ENCODE data around the gene IGF2BP2. TPM values are rescaled to one million over a fixed set of nuclear protein-coding genes. Genes with fewer than 3 reads are reported as not detected.
A peak's percentile ranks its signal among the peaks of the same experiment; 100 is the strongest.
"Not testable (repeated sequence)": the region's sequence is repeated elsewhere in the genome, so short reads cannot be mapped to it uniquely, and the experiment has no call there.

Gene IGF2BP2
- total RNA-seq, 1 donor from 2014 or later: 60.8 TPM

DNA sequence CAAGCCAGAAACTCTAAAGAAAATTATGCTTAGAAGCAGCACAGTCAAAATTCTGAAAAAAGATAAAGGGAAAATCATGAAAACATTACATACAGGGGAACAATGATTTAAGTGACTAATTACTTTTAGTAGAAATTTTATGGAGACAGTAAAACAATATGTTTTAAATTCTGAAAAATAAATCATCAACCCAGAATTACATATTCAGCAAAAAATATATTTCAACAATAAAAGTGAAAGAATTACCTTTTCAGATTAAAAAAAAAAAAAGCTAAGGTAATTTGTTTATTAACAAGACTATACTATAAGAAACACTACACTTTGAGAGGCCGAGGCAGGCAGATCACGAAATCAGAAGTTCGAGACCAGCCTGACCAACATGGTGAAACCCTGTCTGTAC is 32.4 kb upstream of the IGF2BP2 start:
- peaks cover 10% of the 10 kb centered on the region for H3K9me3 Mint-ChIP-seq (ENCODE audit: low read depth)
- H3K27ac Mint-ChIP-seq (ENCODE audit: unreplicated experiment): no peak overlapping the region
- H3K4me1 Mint-ChIP-seq (ENCODE audit: low read depth): peaks cover 4% of the 10 kb centered on the region
- H3K36me3 Mint-ChIP-seq (ENCODE audit: low read depth): peaks cover 3% of the 10 kb centered on the region
- H3K27me3 Mint-ChIP-seq (ENCODE audit: low read depth): no peaks in the 10 kb centered on the region
- TF ChIP-seq, protein P1, sequence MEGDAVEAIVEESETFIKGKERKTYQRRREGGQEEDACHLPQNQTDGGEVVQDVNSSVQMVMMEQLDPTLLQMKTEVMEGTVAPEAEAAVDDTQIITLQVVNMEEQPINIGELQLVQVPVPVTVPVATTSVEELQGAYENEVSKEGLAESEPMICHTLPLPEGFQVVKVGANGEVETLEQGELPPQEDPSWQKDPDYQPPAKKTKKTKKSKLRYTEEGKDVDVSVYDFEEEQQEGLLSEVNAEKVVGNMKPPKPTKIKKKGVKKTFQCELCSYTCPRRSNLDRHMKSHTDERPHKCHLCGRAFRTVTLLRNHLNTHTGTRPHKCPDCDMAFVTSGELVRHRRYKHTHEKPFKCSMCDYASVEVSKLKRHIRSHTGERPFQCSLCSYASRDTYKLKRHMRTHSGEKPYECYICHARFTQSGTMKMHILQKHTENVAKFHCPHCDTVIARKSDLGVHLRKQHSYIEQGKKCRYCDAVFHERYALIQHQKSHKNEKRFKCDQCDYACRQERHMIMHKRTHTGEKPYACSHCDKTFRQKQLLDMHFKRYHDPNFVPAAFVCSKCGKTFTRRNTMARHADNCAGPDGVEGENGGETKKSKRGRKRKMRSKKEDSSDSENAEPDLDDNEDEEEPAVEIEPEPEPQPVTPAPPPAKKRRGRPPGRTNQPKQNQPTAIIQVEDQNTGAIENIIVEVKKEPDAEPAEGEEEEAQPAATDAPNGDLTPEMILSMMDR (IDR thresholded peaks at IDR 0.05): no peak
- H3K4me3 Mint-ChIP-seq (ENCODE audit: unreplicated experiment): no peak overlapping the region
- no peak for DNase-seq (ENCODE audit: low spot score)

DNA sequence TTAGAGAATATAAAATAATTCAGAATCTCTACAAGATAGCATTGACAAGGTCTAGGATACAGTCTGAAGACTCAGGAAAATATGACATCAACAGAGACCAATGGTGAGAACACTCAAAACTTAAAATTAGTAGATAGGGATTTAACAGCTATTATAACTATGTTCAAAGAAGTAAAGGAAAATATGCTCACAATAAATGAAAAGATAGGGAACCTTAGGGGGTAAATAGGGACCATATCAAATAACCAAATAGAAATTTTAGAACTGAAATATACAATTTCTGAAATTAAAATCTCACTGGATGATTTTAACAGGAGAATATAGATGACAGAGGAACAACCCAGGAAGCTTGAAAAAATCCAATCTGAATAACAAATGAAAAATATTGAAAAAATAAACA is 31.8 kb upstream of the IGF2BP2 start:
- no peak overlapping the region for H3K27ac Mint-ChIP-seq (ENCODE audit: unreplicated experiment)
- TF ChIP-seq, protein P1 (IDR thresholded peaks at IDR 0.05): no peak
- peaks cover 4% of the 10 kb centered on the region for H3K4me1 Mint-ChIP-seq (ENCODE audit: low read depth)
- H3K4me3 Mint-ChIP-seq (ENCODE audit: unreplicated experiment): no peak overlapping the region
- DNase-seq (ENCODE audit: low spot score): no peak
- H3K9me3 Mint-ChIP-seq (ENCODE audit: low read depth): peaks cover 10% of the 10 kb centered on the region
- H3K27me3 Mint-ChIP-seq (ENCODE audit: low read depth): no peaks in the 10 kb centered on the region
- H3K36me3 Mint-ChIP-seq (ENCODE audit: low read depth): peaks cover 3% of the 10 kb centered on the region

DNA sequence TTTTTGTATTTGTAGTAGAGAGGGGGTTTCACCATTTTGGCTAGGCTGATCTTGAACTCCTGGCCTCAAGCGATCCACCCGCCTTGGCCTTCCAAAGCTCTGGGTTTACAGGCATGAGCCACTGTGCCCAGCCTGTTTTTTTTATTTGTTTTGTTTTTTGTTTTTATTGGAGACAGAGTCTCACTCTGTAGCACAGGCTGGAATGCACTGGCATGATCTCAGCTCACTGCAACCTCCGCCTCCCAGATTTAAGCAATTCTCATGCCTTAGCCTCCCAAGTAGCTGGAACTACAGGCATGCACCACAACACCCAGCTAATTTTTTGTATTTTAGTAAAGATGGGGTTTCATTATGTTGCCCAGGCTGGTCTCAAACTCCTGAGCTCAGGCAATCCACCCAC is 28.9 kb upstream of the IGF2BP2 start:
- H3K4me1 Mint-ChIP-seq (ENCODE audit: low read depth); H3K9me3 Mint-ChIP-seq (ENCODE audit: low read depth); H3K4me3 Mint-ChIP-seq (ENCODE audit: unreplicated experiment); DNase-seq (ENCODE audit: low spot score); H3K36me3 Mint-ChIP-seq (ENCODE audit: low read depth); H3K27me3 Mint-ChIP-seq (ENCODE audit: low read depth): not testable (repeated sequence)
- peak overlapping the region; percentile 32 for H3K27ac Mint-ChIP-seq (ENCODE audit: unreplicated experiment)

DNA sequence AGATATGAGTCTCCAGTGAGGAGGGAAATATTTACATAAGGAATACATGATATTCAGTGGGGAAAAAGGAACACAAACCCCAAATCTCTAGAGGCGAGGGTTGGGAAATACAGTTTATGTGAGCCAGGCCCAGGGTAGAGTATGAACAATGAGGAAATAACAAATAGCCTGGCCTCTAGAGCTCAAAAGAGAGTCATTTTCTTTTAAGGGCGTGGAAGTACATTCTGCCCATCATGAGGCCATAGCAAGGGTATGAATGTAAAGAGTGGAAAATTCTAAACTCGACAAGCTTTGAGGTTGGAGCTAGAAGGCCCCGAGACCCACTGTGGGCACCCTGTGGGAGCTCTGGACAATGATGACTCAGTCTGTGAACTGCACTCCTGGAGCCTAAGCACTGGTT is 27.8 kb upstream of the IGF2BP2 start:
- H3K4me1 Mint-ChIP-seq (ENCODE audit: low read depth): peaks cover 8% of the 10 kb centered on the region
- TF ChIP-seq, protein P1 (IDR thresholded peaks at IDR 0.05): no peak
- H3K36me3 Mint-ChIP-seq (ENCODE audit: low read depth): peaks cover 3% of the 10 kb centered on the region
- H3K4me3 Mint-ChIP-seq (ENCODE audit: unreplicated experiment): no peak overlapping the region
- no peak for DNase-seq (ENCODE audit: low spot score)
- H3K9me3 Mint-ChIP-seq (ENCODE audit: low read depth): peaks cover 10% of the 10 kb centered on the region
- H3K27ac Mint-ChIP-seq (ENCODE audit: unreplicated experiment): peak overlapping the region; percentile 37
- no peaks in the 10 kb centered on the region for H3K27me3 Mint-ChIP-seq (ENCODE audit: low read depth)

DNA sequence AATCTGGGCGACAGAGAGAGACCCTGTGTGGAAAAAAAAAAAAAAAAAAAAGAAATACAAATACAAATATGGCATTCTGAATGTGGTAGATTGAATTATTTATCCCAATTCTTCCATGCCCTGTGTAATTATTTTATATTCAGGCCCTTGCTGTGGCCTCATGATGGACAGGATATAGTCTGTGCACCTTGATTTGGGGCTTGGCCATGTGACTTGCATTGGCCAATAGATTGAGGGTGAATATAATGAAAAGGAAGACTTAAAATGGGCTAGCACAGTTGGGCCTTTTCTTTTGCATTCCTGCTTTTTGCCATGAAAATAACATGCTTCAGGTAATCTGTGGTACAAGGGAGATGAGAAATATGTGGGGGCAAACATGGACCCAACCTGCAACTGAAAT is 27.1 kb upstream of the IGF2BP2 start:
- no peak for DNase-seq (ENCODE audit: low spot score)
- peaks cover 3% of the 10 kb centered on the region for H3K36me3 Mint-ChIP-seq (ENCODE audit: low read depth)
- no peak overlapping the region for H3K27ac Mint-ChIP-seq (ENCODE audit: unreplicated experiment)
- H3K27me3 Mint-ChIP-seq (ENCODE audit: low read depth): no peaks in the 10 kb centered on the region
- TF ChIP-seq, protein P1 (IDR thresholded peaks at IDR 0.05): no peak
- H3K4me1 Mint-ChIP-seq (ENCODE audit: low read depth): peaks cover 12% of the 10 kb centered on the region
- H3K4me3 Mint-ChIP-seq (ENCODE audit: unreplicated experiment): no peak overlapping the region
- H3K9me3 Mint-ChIP-seq (ENCODE audit: low read depth): peaks cover 9% of the 10 kb centered on the region

DNA sequence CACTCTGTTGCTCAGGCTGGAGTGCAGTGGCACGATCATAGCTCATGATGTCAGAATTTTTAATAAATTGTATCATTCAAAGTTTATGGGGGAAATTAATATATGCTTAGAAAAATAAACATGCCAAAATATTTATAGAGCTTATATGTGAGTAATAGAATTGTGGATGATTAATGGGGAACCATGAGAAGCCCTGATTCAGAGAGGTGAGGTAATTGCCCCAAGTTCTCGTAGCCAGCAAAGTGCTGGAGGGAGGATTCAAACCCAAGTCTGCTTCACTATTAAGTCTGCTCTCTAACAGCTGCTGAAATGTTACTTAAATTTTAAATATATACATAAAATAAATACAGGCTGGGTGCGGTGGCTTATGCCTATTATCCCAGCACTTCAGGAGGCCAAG is 26.2 kb upstream of the IGF2BP2 start:
- TF ChIP-seq, protein P1 (IDR thresholded peaks at IDR 0.05): no peak
- no peak overlapping the region for H3K27ac Mint-ChIP-seq (ENCODE audit: unreplicated experiment)
- H3K36me3 Mint-ChIP-seq (ENCODE audit: low read depth): peaks cover under 1% of the 10 kb centered on the region
- H3K27me3 Mint-ChIP-seq (ENCODE audit: low read depth): no peaks in the 10 kb centered on the region
- H3K4me1 Mint-ChIP-seq (ENCODE audit: low read depth): peaks cover 12% of the 10 kb centered on the region
- DNase-seq (ENCODE audit: low spot score): no peak
- H3K9me3 Mint-ChIP-seq (ENCODE audit: low read depth): peaks cover 2% of the 10 kb centered on the region
- no peak overlapping the region for H3K4me3 Mint-ChIP-seq (ENCODE audit: unreplicated experiment)

All from chondrocyte (in vitro differentiated cells).